Mammary epithelial cell (primary cell): ENCODE results near the gene TLR5.

Source experiments
- EZH2 ChIP-seq: IDR thresholded peaks from 2 replicates; pipeline ENCODE4 v1.6.1; 2012; ENCODE audit warnings: low read length, inconsistent platforms, borderline replicate concordance
- TF ChIP-seq, protein P1 (sequence below), 2 donors: IDR thresholded peaks in 1 of 2; conservative IDR thresholded peaks in 1 of 2; 2 replicates each; pipeline ENCODE4 v1.5.1; 2011 to 2012; ENCODE audit warnings: inconsistent platforms in 2 of 2, low read length in 2 of 2, mild to moderate bottlenecking in 2 of 2, control low read depth in 1 of 2, low read depth in 1 of 2; ENCODE audit not compliant: insufficient read depth in 1 of 2; ENCODE audit errors: extremely low read depth in 1 of 2

DNA sequence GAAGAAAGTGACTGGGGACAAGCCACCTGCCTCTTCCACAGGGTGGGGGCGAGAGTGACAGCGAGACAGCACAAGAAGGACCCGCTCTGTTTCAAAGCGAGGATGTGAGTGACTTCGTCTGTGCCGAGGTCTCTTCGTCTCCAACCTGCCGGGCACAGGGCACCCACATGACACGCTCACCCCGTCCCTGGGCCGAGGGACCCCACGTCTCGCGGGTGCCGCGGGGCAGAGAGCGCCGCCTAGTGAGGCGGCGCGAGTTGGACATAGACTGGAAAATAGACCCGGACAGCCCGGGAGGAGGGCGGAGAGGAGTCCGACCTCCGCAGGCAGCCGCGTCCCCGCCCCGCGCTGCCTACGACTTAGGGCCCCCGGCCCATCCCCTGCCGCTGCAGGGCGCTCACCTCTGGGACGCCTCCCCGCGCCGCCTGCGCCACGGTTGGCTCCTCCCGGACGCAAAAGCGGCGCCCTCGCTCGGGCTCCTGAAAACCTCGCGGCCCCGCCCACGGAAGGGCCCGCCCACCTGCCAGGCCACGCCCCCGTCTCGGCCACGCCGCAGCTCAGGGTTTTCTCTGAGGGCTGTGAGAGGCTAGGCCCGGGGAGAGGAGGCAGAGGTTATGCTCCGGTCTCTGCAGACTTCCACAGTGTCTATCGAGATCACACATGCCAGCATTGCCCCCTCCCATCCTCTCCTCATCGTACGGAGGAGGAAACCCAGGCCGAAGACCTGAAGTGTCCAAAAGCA is at the start of gene TLR5:
- TF ChIP-seq EZH2 = no peak
- TF ChIP-seq, protein P1, sequence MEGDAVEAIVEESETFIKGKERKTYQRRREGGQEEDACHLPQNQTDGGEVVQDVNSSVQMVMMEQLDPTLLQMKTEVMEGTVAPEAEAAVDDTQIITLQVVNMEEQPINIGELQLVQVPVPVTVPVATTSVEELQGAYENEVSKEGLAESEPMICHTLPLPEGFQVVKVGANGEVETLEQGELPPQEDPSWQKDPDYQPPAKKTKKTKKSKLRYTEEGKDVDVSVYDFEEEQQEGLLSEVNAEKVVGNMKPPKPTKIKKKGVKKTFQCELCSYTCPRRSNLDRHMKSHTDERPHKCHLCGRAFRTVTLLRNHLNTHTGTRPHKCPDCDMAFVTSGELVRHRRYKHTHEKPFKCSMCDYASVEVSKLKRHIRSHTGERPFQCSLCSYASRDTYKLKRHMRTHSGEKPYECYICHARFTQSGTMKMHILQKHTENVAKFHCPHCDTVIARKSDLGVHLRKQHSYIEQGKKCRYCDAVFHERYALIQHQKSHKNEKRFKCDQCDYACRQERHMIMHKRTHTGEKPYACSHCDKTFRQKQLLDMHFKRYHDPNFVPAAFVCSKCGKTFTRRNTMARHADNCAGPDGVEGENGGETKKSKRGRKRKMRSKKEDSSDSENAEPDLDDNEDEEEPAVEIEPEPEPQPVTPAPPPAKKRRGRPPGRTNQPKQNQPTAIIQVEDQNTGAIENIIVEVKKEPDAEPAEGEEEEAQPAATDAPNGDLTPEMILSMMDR (conservative IDR thresholded peaks at IDR 0.05 in 1 of 2, IDR thresholded peaks at IDR 0.05 in 1 of 2; ENCODE audit: extremely low read depth in 1 of 2, insufficient read depth in 1 of 2, low read depth in 1 of 2, low read length in 2 of 2) = peak; percentile 33 to 76
